ENCODE results near the gene ATP8B4.
A peak's percentile ranks its signal among the peaks of the same experiment; 100 is the strongest.

The ATP8B4 gene

DNA sequence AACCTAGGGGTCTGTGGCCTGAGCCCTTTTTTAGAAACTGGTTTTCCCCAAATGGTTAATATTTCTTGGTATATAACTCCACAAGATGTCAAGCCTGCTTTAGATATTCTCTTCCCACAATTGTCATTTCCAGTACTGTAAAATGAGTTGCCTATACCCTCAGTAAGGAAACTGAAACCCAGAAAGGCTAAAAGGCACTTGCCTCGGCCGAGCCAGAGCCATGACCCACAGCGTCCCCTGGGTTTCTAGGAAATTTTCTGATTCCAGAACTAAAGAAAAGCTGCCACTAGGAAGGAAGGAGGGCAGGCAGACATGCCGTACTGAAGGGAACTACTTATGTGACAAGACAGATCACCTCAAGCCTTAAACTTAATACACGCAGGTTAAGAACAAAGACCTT, 59.1 kb downstream of the ATP8B4 start:
- DNase-seq: peak; percentile 31

DNA sequence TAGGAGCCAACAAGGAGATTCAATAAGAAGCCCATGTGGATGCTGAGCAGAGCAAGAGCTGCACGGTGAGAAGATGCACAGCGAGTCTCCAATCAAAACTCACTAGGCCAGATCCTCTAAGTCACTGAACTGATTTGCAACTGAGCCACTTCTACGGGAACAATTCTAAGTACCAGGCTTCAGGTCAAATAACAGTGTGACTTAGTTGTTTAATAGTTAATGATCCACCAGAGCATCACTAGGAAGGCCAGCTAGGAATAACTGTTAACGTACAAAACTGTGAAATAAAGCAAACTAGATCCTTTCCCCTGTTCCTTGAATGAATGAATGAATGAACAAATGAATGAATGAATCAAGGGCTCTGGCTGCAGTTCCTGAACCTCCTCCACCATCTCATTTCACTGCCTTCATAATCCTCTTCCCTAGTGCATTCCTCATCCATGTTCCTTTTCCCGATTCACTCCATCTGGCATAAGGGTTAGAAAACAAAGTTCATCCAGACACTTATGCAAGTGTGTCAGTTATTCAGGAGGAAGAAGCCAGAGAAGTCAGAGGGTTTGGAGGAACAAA, 59.7 kb downstream of the ATP8B4 start:
- no peak for DNase-seq

DNA sequence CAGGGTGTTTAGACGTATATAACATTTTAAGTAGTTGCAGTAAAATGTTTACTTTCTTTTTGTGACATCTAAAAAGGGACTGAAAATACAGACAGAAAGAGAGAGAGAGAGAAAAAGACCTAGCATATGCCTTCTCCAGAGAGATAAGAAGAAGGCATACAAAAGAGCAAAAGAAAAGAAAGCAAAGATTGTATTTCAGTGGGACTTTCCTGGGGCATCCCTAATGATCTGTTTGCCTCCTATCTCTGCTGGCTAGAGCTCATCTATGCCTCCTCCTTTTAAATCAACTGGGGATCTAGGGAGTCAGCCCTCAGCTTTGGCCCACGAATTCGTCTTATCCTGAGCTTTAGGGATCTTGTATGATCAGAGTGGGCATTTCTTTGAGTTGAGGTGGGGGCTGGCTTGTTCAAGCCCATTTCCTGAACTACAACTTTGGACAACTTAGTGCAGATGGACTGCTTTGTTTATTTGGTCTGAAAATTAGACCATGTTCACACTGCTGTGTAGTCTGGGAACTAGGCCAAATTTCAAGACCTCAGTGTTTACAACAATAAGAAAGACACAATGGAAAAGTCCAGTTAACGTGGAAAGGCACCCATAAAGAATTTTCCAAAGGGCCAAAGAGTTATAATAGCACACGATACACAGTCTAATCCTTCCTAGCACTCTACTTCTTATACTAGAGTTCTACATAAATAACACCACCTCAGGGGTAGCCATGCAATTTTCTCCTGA, 61.0 kb downstream of the ATP8B4 start:
- DNase-seq: no peak

DNA sequence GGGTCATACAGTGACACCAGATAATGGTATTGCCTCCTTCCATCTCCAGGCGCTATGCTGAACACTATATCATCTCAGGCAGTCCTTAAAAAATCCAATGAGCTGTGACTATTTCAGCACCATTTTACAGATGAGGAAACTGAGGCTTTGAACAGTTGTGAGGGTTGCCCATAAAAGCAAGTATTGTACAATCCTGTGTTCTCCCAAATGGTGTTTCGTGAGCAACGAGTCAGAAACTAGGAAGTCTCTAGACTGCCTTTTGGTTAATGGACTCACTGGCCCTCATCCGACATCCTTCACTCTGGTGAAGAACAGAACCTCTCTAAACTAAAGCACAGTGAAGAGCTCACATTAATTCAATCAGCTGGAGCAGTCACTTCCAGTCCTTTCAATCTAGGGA, 61.8 kb downstream of the ATP8B4 start:
- no peak for DNase-seq

DNA sequence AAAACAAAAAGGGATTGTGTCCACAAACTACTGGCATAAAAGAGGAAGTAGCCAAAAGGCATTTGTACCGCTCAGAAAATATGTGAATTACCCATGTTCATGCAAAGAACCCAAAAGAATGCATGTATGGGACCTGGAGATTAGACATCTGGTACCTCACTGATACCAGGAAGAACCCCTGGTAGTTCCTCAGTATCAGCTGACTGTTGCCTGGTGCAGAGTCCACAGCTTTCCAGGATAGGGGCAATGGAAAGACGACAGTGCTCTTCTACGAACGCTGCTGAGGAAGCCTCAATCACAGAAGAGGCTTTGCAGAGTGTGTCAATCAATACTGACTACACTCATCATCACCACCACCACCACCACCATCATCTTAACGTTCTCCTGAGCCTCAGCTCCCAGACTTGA, 63.3 kb downstream of the ATP8B4 start:
- no peak for DNase-seq

DNA sequence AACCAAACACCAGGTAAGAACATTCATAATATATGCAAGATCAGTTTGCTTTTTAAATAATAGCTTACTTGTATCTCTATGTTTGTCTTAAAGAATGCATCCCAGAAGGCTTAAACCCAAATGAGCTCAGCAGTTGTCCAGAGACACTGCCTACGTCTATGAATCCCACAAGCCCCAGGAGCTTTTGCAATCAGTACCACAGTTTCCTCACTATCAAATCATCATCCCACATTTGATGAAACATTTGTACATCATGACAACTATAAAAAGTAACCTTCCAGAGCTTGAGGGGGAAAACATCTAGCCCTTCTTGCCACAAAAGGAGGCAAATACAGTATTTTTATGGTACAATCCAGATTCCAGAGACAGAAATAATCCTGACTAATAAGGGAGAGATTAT, 63.7 kb downstream of the ATP8B4 start:
- DNase-seq: no peak

DNA sequence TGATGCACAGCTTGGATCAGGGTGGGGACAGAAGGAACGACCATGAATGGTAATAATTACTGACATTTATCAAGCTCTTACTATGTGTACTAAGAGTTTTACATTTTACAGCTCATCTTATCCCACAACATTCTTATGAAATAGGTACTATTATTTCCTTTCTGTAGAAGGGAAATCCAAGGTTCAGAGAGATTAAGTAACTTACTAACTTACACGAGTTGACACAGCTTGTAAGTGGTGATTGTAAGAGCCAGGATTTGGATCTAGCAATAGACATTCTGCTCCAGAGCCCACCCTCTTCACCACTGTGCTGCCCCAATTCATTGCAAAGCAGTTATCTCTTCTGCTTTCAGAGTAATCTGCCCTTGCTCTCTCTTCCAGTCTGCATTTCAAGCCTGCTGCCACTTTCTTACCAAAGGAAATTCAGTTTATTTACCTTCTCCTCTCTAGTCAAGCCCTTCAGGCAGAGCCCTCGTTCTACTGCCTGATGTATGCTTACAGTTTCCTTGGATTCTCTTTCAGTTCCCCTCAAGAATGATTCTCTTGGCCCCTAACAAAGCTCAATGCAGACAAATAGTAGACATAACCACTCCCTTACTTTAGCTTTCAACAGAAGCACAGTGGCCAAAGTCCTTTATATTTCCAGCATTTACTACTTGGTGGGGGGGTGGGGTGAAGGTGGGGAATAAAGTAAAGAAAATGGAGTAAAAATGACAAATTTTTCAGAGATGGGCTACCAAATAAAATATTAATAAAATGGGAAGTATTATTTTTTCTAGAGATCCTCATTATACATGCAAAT, 65.8 kb downstream of the ATP8B4 start:
- DNase-seq: no peak

DNA sequence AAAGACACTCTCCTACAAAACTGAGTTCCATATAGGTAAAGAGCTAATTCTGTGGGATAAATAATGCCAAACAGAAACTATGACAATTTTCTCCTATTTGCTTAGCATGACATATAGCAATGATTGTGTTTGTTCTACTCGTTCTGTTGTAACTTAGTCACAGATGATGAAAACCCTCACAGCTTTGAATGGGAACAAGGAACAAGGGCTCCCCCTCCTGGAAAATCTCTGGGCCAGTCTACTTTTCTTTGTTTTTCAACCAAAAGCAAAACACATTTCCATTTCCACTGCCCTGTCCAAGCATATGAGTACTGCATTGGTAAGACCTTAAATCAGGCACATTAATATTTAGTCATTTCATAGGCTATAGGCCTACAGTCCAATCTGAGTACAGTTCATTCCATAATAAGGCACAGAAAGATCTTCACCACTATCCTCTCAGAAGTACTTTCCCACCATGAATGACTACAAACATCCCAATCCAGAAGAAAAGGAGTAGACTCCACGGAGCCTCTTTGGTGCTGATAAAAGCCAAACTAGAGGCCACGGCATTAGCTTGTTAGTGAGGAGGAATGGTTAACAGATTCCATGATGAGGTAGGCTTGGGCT, 67.1 kb downstream of the ATP8B4 start:
- DNase-seq: peak; percentile 46

DNA sequence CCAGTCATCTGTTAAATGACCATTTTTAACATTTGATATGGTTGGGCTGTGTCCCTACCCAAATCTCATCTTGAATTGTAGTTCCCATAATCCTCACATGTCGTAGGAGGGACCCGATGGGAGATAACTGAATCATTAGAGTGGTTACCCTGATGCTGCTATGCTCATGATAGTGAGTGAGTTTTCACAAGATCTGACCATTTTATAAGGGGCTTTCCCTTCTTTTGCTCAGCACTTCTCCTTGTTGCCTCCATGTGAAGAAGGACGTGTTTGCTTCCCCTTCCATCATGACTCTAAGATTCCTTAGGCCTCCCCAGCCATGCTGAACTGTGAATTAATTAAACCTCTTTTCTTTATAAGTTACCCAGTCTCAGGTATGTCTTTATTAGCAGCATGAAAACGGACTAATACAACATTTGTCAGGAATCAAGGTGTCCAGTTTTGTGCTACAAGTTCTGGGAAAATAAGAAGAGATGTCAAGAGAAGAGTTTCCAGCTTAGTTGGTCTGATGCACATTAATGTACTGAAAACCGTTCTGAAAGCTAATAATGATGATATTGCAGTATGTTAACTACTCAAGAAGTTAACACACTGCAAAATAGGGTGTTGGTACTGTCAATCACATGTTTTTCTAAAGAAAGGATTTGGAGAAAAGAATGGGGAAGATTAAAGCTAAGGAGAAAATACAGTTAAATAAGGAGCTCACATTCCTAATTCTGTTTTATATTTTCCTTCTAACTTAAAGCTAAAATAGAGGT, 67.9 kb downstream of the ATP8B4 start:
- DNase-seq: no peak

DNA sequence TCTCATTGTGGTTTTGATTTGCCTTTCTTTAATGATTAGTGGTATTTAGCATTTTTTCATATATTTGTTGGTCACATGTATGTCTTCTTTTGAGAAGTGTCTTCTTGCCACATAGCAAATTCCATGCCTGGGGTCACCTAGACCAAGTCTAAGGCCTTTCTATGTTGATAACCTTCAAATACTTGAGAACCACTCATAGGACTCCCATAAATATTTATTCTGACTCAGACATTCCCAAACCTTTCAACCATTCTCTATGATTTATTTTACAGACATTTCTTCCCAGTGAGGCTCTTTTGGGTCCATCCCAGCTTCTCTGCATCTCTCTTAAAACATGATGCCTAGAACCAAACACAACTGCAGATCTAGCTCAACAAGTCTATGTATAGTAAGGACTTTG, 69.2 kb downstream of the ATP8B4 start:
- DNase-seq: no peak

DNA sequence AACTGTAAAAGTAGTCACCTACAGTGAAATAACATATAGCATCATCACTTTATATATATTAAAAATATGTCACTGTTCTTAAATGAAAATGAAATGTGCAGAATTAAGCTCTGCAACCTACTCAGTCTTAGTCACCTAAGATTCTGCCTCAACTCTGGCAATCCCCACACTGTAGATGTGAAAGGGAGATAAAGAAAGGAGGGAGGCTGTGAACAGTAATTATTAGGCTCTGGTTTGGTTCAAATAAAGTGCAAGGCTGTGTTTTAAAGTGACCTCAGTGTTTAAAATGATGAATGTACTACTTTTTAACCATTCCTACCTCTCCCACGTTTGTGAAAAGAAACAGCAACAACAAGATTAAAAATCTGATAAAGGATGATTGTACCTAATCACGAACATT, 72.2 kb downstream of the ATP8B4 start:
- peak; percentile 44 for DNase-seq

DNA sequence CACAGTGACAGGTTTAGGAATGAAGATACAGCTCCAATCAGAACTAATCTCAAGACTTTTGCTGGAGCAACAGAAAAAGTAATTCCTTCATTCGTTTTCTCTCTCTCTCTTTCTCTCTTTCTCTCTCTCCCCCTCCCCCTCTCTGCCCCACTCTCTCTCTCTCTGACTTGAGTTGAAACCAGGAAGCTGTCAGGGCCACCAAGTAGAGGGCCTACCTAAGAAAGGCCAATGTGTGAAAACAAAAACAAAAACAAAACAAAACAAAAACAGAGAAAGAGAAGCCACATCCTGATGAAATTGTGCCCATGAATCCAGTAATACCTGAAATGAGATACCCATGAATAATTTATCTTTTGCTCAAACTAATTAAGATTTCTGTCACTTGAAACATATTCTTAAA, 72.9 kb downstream of the ATP8B4 start:
- peak; percentile 57 for DNase-seq

DNA sequence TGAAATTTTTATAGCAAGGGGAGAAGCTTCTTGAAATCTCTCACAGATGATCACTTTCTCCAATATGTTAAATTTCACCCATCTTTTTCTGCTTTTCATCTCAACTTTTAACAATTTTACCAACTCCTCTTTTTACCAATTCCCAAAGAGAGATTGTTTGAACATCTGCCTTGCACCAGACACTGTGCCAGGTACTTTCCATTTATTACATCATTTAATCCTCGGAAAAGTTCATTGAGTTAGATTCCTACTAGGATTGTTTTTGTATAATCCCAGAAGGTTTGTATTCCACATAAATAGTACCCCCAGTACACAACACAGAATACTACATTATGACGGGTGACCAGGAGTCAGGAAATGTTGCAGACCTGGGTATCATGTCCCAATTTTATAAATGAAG, 74.1 kb downstream of the ATP8B4 start:
- no peak for DNase-seq

DNA sequence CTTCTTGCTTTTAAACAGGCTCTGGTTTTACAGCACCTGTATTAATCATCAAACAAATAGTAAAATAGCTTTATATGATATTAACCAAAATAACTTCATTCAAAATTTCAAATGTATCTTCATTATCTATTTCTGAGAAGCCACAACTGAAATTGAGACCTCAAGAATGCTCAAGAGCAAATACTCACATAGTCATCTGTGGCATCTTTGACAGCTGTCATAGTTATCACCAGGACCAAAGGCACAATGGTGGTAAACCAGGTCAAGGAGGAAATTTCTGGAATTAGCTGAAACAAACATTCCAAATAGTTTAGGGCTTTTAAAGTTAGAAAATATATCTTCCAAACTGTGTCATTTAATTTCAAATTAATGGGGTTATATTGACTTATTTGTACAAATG, 74.6 kb downstream of the ATP8B4 start:
- no peak for DNase-seq

DNA sequence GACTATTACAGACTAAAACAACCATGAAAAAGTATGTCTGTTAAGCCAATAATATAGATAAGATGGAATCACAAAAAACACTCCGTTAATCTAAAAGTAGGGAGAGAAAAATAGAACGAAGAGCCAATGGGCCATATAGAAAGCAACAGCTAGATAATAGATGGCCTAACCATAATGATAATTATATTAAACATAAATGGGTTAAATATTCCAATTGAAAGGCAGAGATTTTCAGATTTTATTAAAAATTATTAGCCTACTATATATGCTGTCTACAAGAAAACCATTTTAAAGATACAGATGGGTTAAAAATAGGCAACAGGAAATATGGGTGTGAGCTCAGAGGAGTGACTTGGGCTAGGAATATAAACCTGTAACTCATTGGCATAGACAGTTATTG, 76.3 kb downstream of the ATP8B4 start:
- no peak for DNase-seq

DNA sequence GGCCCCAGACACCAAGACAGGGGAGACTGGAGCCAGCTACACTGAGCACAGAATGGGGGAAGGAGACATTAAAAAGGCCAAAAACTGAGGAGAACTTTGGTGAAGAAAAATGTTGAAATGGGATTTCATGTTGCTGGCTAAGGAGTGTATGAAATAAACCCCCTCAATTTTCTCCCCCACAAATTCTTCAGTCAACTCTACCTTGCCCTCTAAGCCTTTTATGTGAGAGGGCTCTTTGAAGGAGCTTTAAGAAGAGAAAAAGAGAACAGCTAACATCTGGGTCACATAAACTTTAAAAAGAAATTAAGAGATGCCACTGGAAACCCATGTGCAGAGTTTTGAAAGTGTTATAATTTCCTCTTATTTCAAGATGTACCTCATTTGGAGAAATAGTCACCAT, 88.6 kb downstream of the ATP8B4 start:
- DNase-seq: no peak

DNA sequence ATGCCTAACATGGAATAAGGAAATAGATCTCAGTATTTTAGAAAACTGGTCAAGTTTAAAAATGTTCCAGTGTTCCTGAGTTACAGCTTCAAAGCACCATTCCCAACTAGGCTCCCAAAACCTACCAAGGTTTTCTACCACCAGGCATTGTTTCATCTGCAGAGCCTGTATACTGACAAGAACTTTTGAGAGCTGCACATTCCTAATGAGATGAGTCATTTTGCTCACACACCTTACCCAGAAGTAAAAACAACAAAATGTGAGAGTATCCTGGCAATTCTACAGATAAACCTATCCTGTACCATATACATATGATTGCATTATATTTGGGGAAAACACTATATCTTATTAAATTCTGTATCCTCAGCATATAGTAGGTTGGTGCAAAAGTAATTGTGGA, 90.7 kb downstream of the ATP8B4 start:
- DNase-seq: no peak

DNA sequence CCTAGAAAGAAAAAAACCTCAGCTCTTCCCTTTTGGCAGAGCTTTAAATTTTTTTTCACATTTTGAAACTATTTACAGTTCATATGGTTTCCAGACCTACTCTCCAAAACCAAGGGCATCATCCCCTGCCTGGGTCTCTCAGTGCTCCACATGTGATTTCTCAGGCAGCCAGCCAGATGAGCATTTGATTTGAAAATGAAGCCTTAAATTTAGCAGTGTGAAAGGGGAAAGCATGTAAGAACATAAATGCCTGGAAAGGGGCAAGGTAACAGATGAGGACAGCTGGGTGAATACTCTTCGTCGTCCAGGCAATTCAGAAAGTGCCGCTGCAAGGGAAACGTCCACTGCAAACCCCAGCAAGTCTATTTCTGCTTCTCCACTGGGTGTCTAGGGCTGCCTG, 94.8 kb downstream of the ATP8B4 start:
- DNase-seq: no peak

DNA sequence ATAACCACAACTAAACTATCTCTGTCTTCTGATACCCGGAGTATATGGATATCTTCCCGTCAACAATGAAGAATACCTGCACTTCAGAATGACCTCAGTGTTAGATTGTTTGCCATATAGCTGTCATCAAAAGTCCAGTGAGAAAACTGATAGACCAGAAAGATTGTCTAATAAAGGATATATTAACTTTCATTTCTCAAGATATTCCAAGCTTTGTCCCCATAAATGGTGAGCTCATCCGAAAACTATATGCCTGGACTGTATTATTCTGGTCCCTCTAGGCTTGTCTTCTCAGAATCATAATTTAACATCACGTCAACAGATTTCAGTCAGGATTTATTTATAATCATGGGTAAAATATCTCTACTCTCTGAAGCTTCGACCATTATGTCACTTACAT, 100.5 kb downstream of the ATP8B4 start:
- no peak for DNase-seq

DNA sequence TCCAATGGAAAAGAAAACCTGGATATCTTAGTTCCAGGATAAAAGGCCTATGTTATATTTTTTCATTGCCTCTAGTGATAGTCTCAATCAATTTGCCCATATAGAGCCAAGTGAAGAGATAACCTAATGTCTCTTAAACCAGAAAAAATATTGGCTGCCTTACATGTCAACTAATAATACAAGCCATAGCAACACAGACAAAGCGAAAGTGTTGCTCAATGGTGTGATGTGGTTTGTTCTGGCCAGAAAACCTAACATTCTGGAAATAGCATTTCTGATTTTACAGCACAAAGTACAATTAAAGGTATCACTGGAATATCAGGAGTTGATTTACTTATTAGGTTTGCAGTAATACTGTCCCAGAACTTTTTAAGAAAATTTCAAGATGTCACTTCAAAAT, 101.5 kb downstream of the ATP8B4 start:
- no peak for DNase-seq

DNA sequence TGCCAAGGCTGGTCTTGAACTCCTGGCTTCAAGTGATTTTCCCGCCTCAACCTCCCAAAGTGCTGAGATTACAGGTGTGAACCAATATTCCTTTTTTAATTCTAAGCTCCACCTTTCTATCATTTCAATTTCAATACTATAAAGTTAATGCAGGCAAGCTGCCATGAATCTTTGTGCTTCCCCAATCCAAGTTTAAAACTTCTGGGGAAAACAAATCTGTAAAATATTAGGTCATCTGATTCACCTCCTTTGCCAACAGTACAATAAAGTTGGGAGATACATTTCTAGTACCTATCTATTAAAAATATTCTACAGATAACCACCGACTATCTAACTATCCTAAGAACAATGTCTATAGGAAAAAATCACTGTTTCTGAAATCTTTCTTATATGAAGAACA, 102.1 kb downstream of the ATP8B4 start:
- no peak for DNase-seq

DNA sequence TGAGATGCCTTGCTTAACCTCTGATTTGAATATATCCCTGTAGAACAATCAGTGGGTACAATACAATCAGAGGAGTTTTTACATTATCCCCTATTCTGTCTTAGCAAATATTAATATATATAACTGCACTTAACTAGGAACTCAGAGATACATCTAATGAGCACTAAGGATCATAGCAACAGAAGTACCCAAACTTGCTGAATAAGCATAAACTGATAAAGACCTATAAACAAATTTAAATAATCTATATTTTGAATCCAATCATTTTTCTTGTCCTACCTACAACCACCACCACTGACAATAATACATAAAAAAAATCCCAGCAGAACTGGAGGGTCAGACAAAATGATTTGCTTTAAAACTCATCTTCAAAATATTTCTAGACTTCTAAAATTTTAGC, 106.2 kb downstream of the ATP8B4 start:
- no peak for DNase-seq

DNA sequence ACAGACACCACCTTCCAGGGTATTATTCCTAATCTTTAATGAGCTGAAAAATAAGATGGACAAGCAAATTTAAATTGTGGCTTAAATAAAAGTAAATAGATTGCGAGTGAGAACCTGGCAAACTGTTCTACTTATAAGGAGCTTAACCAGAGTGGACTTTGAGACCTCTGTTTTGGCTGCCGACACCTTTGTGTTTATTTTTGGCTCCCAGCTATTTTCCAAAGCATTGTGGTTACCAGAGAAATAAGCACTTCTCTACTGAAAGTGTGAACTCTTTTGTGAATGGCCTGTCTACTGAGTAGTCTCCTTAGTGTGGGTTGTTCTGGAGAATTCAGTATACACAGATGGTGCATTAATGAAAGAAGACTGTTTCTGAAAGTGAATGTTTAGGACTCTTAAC, 109.4 kb downstream of the ATP8B4 start:
- DNase-seq: no peak
